DOHH2 (cell line): Measurements from ENCODE around the gene THRAP3.

Experiments
- EZH2phosphoT487 ChIP-seq: fragments of 200-600 bp; sonication (generic); IDR thresholded peaks from 2 replicates; pipeline ENCODE4 v1.6.1; 2017; ENCODE audit warnings: borderline replicate concordance, mild to moderate bottlenecking, antibody characterized with exemption, low read length, moderate library complexity, mixed read lengths
- TF ChIP-seq, protein P1 (sequence below): fragments of 200-600 bp; sonication (generic); IDR thresholded peaks from one replicate; pipeline ENCODE4 v1.5.1; 2014; ENCODE audit warnings: antibody characterized with exemption, mild to moderate bottlenecking, low read depth, low read length; ENCODE audit not compliant: poor library complexity, severe bottlenecking

DNA sequence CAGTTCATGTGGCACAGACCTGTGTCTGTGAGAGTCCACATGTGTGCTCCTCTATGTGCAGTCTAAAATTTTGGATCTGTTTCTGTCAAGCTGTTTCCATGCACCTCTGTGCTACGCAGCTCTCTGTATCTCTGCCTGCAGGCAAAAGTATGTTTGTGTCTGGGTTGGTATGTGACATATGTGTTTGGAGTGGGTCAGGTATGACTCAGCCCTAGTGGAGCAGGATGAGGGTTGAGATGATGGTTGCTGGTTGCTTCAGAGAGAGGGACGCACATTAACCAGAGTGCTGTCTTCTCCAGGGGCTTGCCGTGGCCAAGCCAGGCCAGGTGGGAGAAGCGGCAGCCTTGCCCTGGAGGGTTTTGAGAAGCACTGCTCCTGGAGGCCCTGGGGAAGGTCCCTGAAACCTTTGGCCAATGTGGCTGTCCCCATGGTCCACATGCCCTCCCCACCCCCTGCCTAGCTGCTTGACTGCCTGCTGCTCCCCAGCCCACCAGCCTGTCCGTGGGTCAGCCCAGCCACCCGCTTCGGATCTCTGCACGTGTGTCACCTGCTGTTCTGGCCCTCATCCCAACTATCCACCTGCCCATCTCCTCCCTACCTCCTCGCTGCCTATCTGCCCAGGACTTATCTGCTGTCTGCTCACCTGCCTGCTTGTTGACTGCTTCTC, 103.3 kb downstream of the THRAP3 start:
- TF ChIP-seq, protein P1, sequence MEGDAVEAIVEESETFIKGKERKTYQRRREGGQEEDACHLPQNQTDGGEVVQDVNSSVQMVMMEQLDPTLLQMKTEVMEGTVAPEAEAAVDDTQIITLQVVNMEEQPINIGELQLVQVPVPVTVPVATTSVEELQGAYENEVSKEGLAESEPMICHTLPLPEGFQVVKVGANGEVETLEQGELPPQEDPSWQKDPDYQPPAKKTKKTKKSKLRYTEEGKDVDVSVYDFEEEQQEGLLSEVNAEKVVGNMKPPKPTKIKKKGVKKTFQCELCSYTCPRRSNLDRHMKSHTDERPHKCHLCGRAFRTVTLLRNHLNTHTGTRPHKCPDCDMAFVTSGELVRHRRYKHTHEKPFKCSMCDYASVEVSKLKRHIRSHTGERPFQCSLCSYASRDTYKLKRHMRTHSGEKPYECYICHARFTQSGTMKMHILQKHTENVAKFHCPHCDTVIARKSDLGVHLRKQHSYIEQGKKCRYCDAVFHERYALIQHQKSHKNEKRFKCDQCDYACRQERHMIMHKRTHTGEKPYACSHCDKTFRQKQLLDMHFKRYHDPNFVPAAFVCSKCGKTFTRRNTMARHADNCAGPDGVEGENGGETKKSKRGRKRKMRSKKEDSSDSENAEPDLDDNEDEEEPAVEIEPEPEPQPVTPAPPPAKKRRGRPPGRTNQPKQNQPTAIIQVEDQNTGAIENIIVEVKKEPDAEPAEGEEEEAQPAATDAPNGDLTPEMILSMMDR: no peak
- TF ChIP-seq EZH2phosphoT487: no peak
